ENCODE data around the gene CCRL2. TPM values are rescaled to one million over a fixed set of nuclear protein-coding genes. Genes with fewer than 3 reads are reported as not detected.

The CCRL2 gene
- polyA plus RNA-seq, 1 donor from 2014 or later, result not detected

GRCh38 chr3:46359733-46360493, 47.1 kb upstream of the CCRL2 start:
- no peaks in the 10 kb centered on the region for H3K79me2 ChIP-seq (replicated peaks; ENCODE audit: insufficient read depth, low read length)
- H3K27ac ChIP-seq (ENCODE audit: low read length), result peak overlapping the region; percentile 17
- no peak overlapping the region for H3K9ac ChIP-seq (ENCODE audit: low read length)
- no peak overlapping the region for H3K4me2 ChIP-seq (ENCODE audit: low read length)
- H3K9me2 ChIP-seq (ENCODE audit: insufficient read depth, low read length), result no peaks in the 10 kb centered on the region
- H3K36me3 ChIP-seq (ENCODE audit: insufficient read depth, low read length), result no peaks in the 10 kb centered on the region
- no peak overlapping the region for H2AFZ ChIP-seq (ENCODE audit: low read depth, low read length)
- no peaks in the 10 kb centered on the region for H3K9me3 ChIP-seq (ENCODE audit: low read length)
- no peaks in the 10 kb centered on the region for H3F3A ChIP-seq (ENCODE audit: insufficient read depth, low read length, poor library complexity, severe bottlenecking)
- no peak for TF ChIP-seq MXI1 (conservative IDR thresholded peaks at IDR 0.05; ENCODE audit: poor library complexity, severe bottlenecking)
- TF ChIP-seq EP300 (conservative IDR thresholded peaks at IDR 0.05; ENCODE audit: poor library complexity, severe bottlenecking), result peak; percentile 13
- TF ChIP-seq RAD21 (conservative IDR thresholded peaks at IDR 0.05), result no peak
- TF ChIP-seq POLR2AphosphoS5 (IDR thresholded peaks at IDR 0.05), result peak; percentile 31
- TF ChIP-seq TAF1 (IDR thresholded peaks at IDR 0.05; ENCODE audit: low read depth), result no peak
- TF ChIP-seq SMC3 (conservative IDR thresholded peaks at IDR 0.05; ENCODE audit: poor library complexity), result no peak
- TF ChIP-seq CTCF (IDR thresholded peaks at IDR 0.05; ENCODE audit: poor library complexity, severe bottlenecking), result no peak
- peak; percentile 51 for TF ChIP-seq REST (IDR thresholded peaks at IDR 0.05; ENCODE audit: borderline replicate concordance)
- no peak overlapping the region for H3K4me3 ChIP-seq (ENCODE audit: low read length)
- no peaks in the 10 kb centered on the region for H4K20me1 ChIP-seq (ENCODE audit: insufficient read depth)
- no peaks in the 10 kb centered on the region for H3K27me3 ChIP-seq (ENCODE audit: insufficient read depth, low read depth, low read length)

GRCh38 chr3:46360907-46361306, 46.2 kb upstream of the CCRL2 start:
- TF ChIP-seq RAD21 (conservative IDR thresholded peaks at IDR 0.05) (no peak), CTCF (IDR thresholded peaks at IDR 0.05; ENCODE audit: poor library complexity, severe bottlenecking) (no peak), SMC3 (conservative IDR thresholded peaks at IDR 0.05; ENCODE audit: poor library complexity) (no peak), EP300 (conservative IDR thresholded peaks at IDR 0.05; ENCODE audit: poor library complexity, severe bottlenecking) (no peak), EZH2 (IDR thresholded peaks at IDR 0.05; ENCODE audit: borderline replicate concordance, insufficient read depth, low read length, poor library complexity, severe bottlenecking) (no peak), REST (IDR thresholded peaks at IDR 0.05; ENCODE audit: borderline replicate concordance) (no peak), POLR2AphosphoS5 (IDR thresholded peaks at IDR 0.05) (no peak), TAF1 (IDR thresholded peaks at IDR 0.05; ENCODE audit: low read depth) (no peak), MXI1 (conservative IDR thresholded peaks at IDR 0.05; ENCODE audit: poor library complexity, severe bottlenecking) (no peak)
- no peak overlapping the region for H3K9ac ChIP-seq (ENCODE audit: low read length)
- no peak overlapping the region for H3K4me3 ChIP-seq (ENCODE audit: low read length)
- no peaks in the 10 kb centered on the region for H3K9me2 ChIP-seq (ENCODE audit: insufficient read depth, low read length)
- H3K27me3 ChIP-seq (ENCODE audit: insufficient read depth, low read depth, low read length), result no peaks in the 10 kb centered on the region
- H3K4me2 ChIP-seq (ENCODE audit: low read length), result no peak overlapping the region
- H3K79me2 ChIP-seq (replicated peaks; ENCODE audit: insufficient read depth, low read length), result no peaks in the 10 kb centered on the region
- no peak overlapping the region for H2AFZ ChIP-seq (ENCODE audit: low read depth, low read length)
- H4K20me1 ChIP-seq (ENCODE audit: insufficient read depth), result no peaks in the 10 kb centered on the region
- H3K27ac ChIP-seq (ENCODE audit: low read length), result no peak overlapping the region
- H3K36me3 ChIP-seq (ENCODE audit: insufficient read depth, low read length), result no peaks in the 10 kb centered on the region
- H3K9me3 ChIP-seq (ENCODE audit: low read length), result no peaks in the 10 kb centered on the region
- H3F3A ChIP-seq (ENCODE audit: insufficient read depth, low read length, poor library complexity, severe bottlenecking), result no peaks in the 10 kb centered on the region

Measured in neural cell (in vitro differentiated cells).